GM15510 (cell line): ENCODE results near the gene PLCL2.

Experiments used
- POLR2A ChIP-seq: IDR thresholded peaks from 3 replicates; pipeline ENCODE4 v1.6.1; 2011; ENCODE audit warnings: borderline replicate concordance; ENCODE audit not compliant: insufficient read length; ENCODE audit errors: extremely low read depth

The PLCL2 gene

DNA sequence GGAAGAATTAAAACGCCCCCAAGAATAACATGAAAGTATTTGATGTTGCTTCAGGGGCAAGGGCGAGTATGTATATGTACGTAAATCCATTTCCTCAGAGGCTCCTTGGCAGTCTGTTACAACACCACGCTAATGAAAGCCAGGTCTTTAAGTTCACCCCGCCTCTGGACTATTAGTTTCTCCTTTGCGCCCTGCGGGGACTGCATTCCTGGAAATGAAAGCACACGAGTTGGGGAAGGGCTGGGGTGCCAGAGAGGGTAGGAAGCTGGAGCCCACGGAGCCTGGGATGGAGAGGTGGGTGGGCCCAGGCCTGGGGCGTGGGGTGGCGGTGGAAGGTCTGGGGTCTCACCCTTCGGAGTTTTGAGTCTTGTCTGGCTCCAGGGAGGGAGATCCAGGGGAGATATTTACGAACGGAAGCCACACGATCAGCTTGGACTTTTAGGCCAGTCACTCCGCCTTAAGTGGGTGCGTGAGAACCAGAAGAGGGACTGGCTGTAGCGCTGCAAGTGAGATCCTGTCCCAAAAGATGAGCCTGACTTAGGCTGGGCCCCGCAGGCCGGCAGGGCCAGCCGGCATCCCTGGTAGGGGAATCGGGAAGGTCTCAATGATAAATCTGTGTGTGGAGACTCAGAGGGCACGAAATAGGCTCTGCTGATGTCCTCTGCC is 1.6 kb upstream of the PLCL2 start:
- TF ChIP-seq POLR2A: no peak

DNA sequence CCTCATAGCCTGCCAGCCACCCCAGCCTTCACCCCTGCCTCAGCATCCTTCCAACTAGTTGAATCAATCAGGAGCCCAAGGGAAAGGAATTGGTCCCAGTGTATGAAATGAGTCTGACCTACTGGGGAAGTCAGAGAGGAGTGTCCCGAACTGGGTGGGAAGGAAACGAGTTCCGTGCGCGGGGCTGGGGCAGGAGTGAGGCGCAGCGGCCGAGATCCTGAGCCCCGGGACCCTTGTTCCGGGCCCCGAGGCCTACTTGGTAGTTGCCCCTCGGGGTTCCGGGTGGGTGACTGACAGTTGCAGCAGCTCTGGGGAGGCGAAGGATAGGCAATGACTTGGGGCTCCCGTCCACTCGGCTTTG is 1.1 kb upstream of the PLCL2 start:
- no peak for TF ChIP-seq POLR2A

DNA sequence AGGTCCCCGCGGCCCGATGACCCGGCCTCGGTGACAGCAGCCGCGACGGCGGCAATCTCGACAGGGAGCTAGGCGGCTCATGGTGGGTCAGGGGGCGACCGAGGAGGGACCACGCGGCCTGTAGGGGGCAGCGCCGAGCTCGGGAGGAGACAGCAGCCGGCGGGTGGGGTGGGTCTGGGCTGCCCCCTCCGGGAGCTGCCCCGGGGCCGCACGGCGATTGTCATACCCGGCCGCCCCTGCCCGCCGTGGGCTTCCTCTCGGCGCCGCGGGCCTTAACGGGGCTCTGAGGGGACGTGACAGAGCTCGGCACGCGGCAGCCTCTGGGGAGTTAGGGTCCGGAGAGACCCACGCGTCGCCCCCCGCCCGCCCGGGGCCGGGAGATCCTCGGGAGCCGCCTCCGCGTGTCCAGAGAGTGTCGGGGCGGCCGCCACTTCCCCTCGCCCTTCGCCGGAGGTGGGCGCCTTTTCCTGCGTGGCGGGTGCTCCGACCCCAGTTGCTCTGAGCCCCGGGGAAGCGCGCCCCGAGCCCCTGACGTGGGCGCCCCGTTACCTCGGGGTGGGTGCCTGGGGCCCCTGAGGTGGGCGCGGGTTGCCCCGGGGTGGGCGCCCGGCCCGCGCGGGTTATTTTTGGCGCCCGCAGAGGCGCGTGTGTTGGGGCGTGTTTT is 539 bp upstream of the PLCL2 start:
- TF ChIP-seq POLR2A: peak; percentile 35

DNA sequence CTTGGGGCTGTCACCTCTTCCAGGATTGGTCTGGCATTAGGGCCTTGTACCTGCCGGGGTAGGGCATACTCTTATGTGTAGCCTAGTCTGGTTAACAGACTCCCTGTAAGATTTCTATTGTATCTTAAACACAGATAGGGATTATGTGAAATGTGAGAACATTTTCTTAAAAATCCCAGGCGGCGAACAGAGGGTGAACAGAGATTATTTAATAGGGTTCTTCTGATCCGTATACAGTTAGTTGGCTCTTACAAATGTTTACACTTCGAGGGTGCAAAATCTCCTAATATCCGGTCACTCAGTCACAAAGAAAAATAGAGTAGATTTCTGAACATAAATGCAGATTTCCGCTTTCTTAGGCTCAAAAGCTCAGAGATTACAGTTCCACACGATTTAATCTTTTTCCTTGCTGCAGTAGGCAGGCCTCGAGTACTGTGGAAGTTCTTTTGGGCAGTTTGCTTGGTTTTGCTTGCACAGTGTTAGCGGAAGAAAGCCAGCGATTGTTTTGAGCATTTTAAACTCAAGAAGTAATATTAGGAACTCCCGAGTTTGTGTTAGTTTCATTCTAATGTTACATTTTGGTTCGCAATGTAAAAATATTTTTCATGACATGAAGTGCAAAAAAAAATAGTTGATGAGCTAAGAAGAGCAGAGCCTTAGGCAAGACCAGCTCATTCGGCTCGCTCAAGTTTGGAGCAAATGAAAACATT is 993 bp downstream of the PLCL2 start:
- no peak for TF ChIP-seq POLR2A

DNA sequence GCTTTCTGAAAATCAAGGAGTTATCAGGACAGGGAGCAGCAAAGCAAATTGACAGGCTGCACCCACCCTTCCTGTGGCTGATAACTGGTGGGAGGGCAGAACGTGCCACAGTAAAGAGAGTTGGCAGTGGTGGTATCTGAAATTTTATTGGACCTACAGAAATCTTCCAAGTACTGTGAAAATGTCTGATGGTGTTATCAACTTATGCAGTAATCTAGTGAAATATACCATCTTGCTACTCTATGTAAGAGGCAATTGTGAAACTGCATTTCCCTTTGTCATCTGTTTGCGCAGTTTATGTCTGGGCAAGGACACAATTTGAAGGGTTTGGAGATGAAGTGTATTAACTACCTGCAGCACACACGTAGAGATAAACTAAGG is 1.5 kb downstream of the PLCL2 start:
- no peak for TF ChIP-seq POLR2A

DNA sequence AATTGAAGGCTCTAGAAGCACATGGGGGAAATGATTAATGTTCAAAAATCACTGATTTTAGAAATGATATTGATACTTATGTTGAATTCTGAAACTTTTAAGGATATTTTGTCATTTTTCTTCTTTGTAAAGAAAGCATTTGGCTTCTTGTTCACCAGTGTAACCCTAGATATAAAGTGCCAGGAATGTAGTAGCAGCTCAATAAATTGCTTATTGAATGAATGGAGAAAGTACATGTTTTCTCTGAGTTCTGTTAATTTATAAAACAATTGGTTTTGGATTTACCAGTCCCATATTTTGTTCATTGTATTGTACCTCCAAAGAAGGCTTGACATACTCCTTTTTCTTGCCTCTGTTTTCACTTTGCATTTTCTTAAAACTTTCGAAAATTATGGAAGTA is 2.4 kb downstream of the PLCL2 start:
- no peak for TF ChIP-seq POLR2A

DNA sequence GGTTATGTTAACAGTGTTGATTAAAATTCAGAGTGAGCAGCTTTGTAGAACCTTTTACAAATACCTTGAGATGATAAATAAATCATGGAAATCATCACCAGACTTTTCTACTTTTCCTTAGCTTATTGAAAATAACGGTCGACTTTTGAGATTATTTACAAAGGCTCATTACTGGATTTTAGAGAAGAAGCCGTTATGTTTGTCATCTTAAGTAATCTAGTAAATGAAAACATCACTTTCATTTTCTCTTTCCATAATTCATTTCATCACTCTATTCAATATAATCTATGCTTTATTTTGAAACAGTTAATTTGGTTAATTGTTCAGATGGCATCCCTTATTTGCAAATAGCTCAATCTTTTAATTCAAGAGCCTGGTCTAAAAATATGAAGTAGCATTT is 3.6 kb downstream of the PLCL2 start:
- TF ChIP-seq POLR2A: no peak

DNA sequence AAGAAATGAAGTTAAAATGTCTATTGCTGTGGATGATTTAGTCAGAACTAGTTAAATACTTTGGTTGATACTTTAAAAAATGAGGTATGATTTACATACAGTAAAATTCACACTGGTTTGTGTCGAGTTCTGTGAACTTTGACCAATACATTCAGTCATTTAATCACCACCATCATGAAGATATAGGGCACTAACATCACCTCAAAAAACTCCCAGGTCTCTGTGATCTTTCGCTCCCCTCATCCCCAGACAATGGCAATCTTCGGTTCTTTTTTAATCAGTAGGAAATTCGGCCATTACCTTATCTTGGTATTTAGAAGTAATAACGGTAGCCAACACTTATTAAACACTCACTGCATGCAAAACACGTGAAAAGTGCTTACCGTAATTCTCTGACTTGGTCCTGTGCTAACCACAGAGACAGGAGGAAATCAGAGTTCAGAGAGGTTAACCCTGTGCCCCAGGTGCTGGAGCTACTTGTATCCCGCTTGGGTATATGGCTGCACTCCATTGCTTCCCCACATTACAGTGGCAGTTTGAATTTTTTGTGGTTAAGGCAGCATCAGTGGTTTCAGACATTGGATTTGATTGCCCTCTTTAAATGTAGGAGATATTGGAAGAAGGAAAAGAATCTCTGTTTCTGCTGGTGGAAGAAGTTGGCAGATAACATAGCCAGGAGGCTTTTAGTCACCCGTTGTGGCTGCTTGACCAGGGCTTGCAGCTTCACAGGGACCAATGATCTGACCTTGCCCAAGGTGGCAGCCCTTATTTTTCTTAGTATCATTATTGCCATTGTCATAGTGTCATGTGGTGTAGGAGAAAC is 4.2 kb downstream of the PLCL2 start:
- no peak for TF ChIP-seq POLR2A

DNA sequence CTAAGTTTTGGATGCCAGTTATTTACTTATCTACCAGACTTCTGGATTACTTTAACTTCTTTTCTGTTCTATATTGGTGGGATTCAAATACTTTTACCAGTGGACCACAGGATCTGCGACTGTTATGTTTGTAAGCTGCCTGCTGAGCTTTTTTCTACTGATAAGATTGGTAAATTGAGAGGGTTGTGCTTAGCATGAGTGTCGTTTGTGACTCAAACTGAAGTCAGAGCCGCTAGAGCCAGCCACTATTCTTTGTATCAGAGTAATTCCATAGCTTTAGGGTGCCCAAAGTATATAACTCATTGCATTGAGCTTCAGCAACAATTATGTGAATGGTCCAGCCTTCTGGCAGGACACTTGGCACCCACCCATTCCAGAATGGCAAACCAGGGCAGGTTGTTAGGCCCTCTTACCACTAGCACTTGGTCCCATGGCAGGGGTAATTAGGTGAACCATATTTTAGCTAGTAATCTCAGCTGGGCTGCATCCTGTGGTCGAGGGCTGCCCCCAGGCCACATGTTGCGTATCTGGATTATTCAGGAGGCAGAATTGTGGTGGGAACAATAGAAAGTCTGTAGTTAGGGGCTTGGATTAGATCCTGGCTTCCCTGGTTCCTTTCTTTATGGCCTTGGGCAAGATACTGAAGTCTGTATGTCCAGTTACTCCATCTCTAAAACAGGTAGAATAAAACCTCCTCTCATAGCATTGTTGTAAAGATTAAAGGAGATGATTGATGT is 6.0 kb downstream of the PLCL2 start:
- TF ChIP-seq POLR2A: no peak

DNA sequence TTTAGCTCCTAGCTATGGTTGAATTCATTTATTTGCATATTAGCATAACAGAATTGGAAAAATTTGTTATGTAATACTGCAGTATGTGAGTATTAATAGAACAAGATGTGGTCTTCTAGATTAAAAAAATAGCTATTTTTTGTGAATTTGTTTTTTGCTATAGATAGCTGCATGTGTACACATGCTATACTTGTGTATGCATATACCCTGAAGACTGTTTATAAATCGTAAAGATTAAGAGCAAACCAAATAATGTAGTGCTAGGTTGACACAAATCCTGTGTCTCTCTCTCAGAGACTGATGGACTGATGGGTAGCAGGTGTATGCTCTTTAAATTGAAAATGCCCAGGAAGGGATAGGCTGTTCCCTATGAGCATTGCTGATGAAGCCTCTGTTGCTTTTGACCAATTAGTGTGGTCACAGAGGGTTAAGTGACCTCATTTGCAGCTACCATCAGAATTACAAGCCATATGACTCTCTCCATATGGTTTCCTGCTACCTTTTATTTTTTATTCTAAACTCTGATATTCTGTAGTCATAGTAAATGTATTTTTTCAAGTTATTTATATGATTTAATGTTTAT is 9.0 kb downstream of the PLCL2 start:
- no peak for TF ChIP-seq POLR2A

DNA sequence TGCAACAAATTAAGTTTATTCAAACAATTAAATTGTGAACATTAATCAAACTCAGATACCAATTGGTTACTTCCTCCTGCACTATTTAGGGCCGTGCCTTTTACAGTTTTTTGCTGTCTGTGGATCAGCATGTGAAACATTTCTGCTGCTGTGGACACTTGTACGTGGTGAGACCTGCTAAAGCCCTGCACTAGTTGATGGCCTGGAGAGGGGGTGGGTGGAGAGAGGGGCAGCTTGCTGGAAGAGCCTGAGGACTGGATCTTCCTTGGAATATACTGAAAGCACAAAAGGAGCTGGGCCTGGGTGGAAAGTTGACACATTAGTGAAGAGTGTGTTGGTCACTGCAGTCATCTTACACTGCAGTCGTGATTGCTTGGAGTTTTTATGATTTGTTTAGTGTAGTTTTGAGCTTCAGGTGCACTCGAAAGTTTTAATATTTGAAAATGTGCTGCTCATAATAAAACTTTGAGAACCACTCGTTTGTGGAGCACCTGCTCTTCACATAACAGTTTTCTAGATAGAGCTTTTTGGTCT is 11.4 kb downstream of the PLCL2 start:
- no peak for TF ChIP-seq POLR2A

DNA sequence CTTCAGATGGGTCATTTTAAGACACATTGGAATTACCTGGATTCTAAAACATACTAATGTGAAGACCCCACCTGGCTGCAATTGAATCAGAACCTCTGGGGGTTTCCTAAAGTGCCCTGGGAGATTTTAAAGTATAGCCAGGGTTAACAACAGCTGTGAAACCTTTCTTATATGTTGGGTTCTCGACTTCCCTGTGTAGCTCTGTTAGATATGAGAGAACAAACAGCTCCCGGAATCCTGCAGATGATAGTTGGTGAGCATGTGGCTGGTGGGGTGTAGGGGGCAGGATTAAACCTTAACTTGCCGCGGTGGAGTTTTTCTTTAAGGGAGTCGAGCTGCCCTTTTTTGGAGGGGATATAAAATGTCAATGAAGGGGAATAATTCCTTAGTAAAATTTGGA is 12.1 kb downstream of the PLCL2 start:
- no peak for TF ChIP-seq POLR2A

DNA sequence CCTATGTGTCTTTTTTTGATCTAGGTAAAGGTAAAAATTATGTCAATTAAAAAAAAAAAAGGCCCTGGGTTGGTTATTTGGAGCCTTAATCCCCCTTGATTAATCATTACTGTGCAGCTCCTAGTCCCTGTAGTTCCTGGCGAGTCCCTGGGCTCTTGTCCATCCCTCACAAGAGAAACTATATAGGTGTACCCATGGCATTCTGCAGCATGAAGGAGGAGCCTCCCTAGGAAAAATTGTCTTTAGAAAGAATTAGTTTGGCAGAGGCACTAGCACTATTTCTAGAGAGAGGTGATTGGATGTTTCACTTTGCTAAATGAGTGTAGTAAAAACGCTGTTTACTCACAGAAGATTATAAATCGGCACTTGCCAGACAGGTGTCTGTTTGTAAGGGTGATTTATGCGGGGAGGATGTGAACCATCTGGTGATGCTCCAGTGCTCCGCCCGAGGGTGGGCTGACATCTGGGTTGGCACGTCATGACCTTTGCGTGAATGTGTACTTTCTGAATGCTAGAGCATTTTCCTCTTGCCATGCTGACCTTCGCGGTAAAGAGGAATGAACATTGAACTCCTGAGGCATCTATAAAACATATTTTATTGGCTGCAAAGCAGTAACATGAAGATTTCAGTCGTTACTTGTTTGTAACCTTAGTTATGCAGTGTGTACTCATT is 12.6 kb downstream of the PLCL2 start:
- TF ChIP-seq POLR2A: no peak
